Embryonic facial prominence (tissue), 1 donor: Measurements from ENCODE around the gene CD84.
"Not testable (repeated sequence)": the region's sequence is repeated elsewhere in the genome, so short reads cannot be mapped to it uniquely, and the experiment has no call there.

Source experiments
- DNase-seq: peaks from one replicate; pipeline ENCODE4 v3.0.0-alpha.2; 2016; ENCODE audit errors: extremely low spot score

The CD84 gene

GRCh38 chr1:160503087-160503486, 76.2 kb downstream of the CD84 start:
- no peak for DNase-seq

GRCh38 chr1:160500321-160500990, 78.8 kb downstream of the CD84 start:
- no peak for DNase-seq

GRCh38 chr1:160499631-160500030, 79.7 kb downstream of the CD84 start:
- no peak for DNase-seq

- not testable (repeated sequence) for DNase-seq
These were observed 80.8 kb downstream of the CD84 start for GRCh38 chr1:160498301-160499065.

- DNase-seq, result no peak
These were observed 83.0 kb downstream of the CD84 start for GRCh38 chr1:160496334-160496733.

GRCh38 chr1:160494620-160495019, 84.7 kb downstream of the CD84 start:
- no peak for DNase-seq

- no peak for DNase-seq
These were observed 86.7 kb downstream of the CD84 start for GRCh38 chr1:160492617-160493016.

- no peak for DNase-seq
These were observed 87.3 kb downstream of the CD84 start for GRCh38 chr1:160491981-160492380.
